Endothelial cell of umbilical vein (primary cell): ENCODE data around the gene TBX1. TPM values are rescaled to one million over a fixed set of nuclear protein-coding genes. Genes with fewer than 3 reads are reported as not detected.

Experiments used
- BruUV-seq: library from RNA; stranded (reverse); fragments of 400-500 nt; replicated peaks from 2 replicates; lab custom pipeline; 2021; lab: Mats Ljungman, UMichigan
- CTCF ChIA-PET: fragments of 300-600, 350-600 bp; sonication (Branson Sonifier 250); formaldehyde crosslinking; loops from one replicate; lab custom pipeline; 2021; ENCODE audit warnings: antibody characterized with exemption, inconsistent platforms; lab: Charles Lee
- POLR2A ChIA-PET: fragments of 300-600, 350-600 bp; sonication (Branson Sonifier 250); formaldehyde crosslinking; loops from one replicate; lab custom pipeline; 2021; ENCODE audit warnings: antibody characterized with exemption, inconsistent platforms; lab: Charles Lee
- DNase-seq: peaks from one replicate; pipeline ENCODE4 v3.0.0-alpha.2; 2011; ENCODE audit warnings: low read depth, low spot score
- FAIRE-seq: peaks from 2 replicates; lab custom pipeline; 2011; peaks lifted over from hg19 to GRCh38; lab: Jason Lieb, UNC
- H2AFZ ChIP-seq: 2 replicates; pipeline ENCODE4 v1.6.0; 2012; ENCODE audit warnings: low read depth, low read length, control low read depth, inconsistent platforms
- H3K27ac ChIP-seq: 2 replicates; pipeline ENCODE4 v1.5.1; 2011; ENCODE audit warnings: low read depth, mild to moderate bottlenecking, control low read depth, low read length, moderate library complexity; ENCODE audit not compliant: insufficient read depth
- H3K27me3 ChIP-seq, 2 experiments: 2 replicates each; pipeline versions ENCODE4 v1.6.0 to v1.6.1; 2011; ENCODE audit warnings: low read length in 2 of 2, mixed read lengths in 1 of 2; ENCODE audit not compliant: control insufficient read depth in 2 of 2, insufficient read depth in 2 of 2
- H3K36me3 ChIP-seq, 2 experiments: 2 replicates in 1 of 2; 3 replicates in 1 of 2; pipeline ENCODE4 v1.5.1; 2011; ENCODE audit warnings: low read length in 2 of 2, mild to moderate bottlenecking in 1 of 2, moderate library complexity in 1 of 2; ENCODE audit not compliant: control insufficient read depth in 2 of 2, insufficient read depth in 2 of 2; ENCODE audit errors: extremely low read depth in 1 of 2
- H3K4me1 ChIP-seq: 3 replicates; pipeline ENCODE4 v1.5.1; 2011; ENCODE audit warnings: mild to moderate bottlenecking, low read length; ENCODE audit not compliant: control insufficient read depth, insufficient read depth; ENCODE audit errors: extremely low read depth
- H3K4me2 ChIP-seq: 2 replicates; pipeline ENCODE4 v1.6.1; 2011; ENCODE audit warnings: low read length, control low read depth, mixed read lengths; ENCODE audit not compliant: insufficient read depth
- H3K4me3 ChIP-seq, 3 experiments: fragments of 200-600 bp in 1 of 3; sonication (generic), shearing (Covaris generic) in 1 of 3; replicated peaks in 1 of 3; 2 replicates each; pipeline ENCODE4 v1.5.1; 2011 to 2016; ENCODE audit warnings: control low read depth in 3 of 3, low read length in 3 of 3, mild to moderate bottlenecking in 2 of 3, inconsistent platforms in 1 of 3, low read depth in 1 of 3, moderate library complexity in 1 of 3; ENCODE audit not compliant: insufficient read depth in 1 of 3
- H3K79me2 ChIP-seq: 2 replicates; pipeline ENCODE4 v1.6.0; 2012; ENCODE audit warnings: low read length, inconsistent platforms; ENCODE audit not compliant: control insufficient read depth, insufficient read depth
- H3K9ac ChIP-seq: replicated peaks from 2 replicates; pipeline ENCODE3; 2011; ENCODE audit warnings: low read length, control low read depth; ENCODE audit not compliant: insufficient read depth; ENCODE audit errors: extremely low read depth
- H3K9me1 ChIP-seq: replicated peaks from 3 replicates; pipeline ENCODE4 v1.6.0; 2011; ENCODE audit warnings: mild to moderate bottlenecking, low read length; ENCODE audit not compliant: control insufficient read depth, insufficient read depth; ENCODE audit errors: extremely low read depth
- H3K9me3 ChIP-seq: replicated peaks from 2 replicates; pipeline ENCODE4 v1.5.1; 2012; ENCODE audit warnings: low read length, inconsistent platforms; ENCODE audit not compliant: control insufficient read depth, insufficient read depth
- H4K20me1 ChIP-seq: replicated peaks from 2 replicates; pipeline ENCODE3; 2011; ENCODE audit warnings: mild to moderate bottlenecking, low read length; ENCODE audit not compliant: control insufficient read depth, insufficient read depth; ENCODE audit errors: extremely low read depth
- CTCF ChIP-seq, 2 donors: IDR thresholded peaks; 1 replicate in 1 of 2; 2 replicates in 1 of 2; pipeline ENCODE4 v1.5.1; 2011; ENCODE audit warnings: low read length in 2 of 2, mild to moderate bottlenecking in 2 of 2, moderate library complexity in 2 of 2, control low read depth in 1 of 2, inconsistent platforms in 1 of 2, low read depth in 1 of 2; ENCODE audit not compliant: insufficient read depth in 1 of 2; ENCODE audit errors: extremely low read depth in 1 of 2
- EZH2 ChIP-seq: IDR thresholded peaks from 2 replicates; pipeline ENCODE4 v1.6.1; 2012; ENCODE audit warnings: borderline replicate concordance, low read depth, mild to moderate bottlenecking, moderate library complexity, low read length, inconsistent platforms; ENCODE audit not compliant: severe bottlenecking
- FOS ChIP-seq: IDR thresholded peaks from 2 replicates; pipeline ENCODE4 v1.6.1; 2011; ENCODE audit warnings: mild to moderate bottlenecking, low read length, moderate library complexity, borderline replicate concordance; ENCODE audit not compliant: insufficient read depth
- GATA2 ChIP-seq: IDR thresholded peaks from 2 replicates; pipeline ENCODE4 v1.7.0; 2011; ENCODE audit warnings: low read depth, mild to moderate bottlenecking, moderate library complexity, mixed read lengths, low read length; ENCODE audit not compliant: insufficient read length, insufficient read depth
- JUN ChIP-seq: IDR thresholded peaks from 2 replicates; pipeline ENCODE4 v1.6.1; 2011; ENCODE audit warnings: borderline replicate concordance, low read depth; ENCODE audit not compliant: insufficient read length, insufficient read depth
- MAX ChIP-seq: IDR thresholded peaks from 2 replicates; pipeline ENCODE4 v1.6.1; 2011; ENCODE audit not compliant: insufficient read depth, insufficient read length
- MYC ChIP-seq: IDR thresholded peaks from one replicate; pipeline ENCODE4 v1.6.1; 2011; ENCODE audit warnings: mild to moderate bottlenecking, low read depth, low read length
- POLR2A ChIP-seq: IDR thresholded peaks from 2 replicates; pipeline ENCODE4 v1.6.1; 2012; ENCODE audit warnings: low read depth, mild to moderate bottlenecking, control low read depth, low read length
- POLR2AphosphoS5 ChIP-seq: IDR thresholded peaks from 2 replicates; pipeline ENCODE4 v1.6.1; 2012; ENCODE audit warnings: low read depth, mild to moderate bottlenecking, control low read depth, low read length, moderate library complexity; ENCODE audit not compliant: insufficient read depth
- dilution Hi-C: fragments of 300-500 bp; cut with MboI; formaldehyde crosslinking; loops from one replicate; pipeline ENCODE4 v1.15.0; 2019; ENCODE audit warnings: low sequenced_read_pairs; ENCODE audit not compliant: extremely low pct_ligation_motif_present
- intact Hi-C: fragments of 100-400 bp; cut with micrococcal nuclease; formaldehyde crosslinking; loops from one replicate; pipeline ENCODE4 v1.10.0; 2022
- polyA plus RNA-seq, 4 experiments: library from polyadenylated mRNA; depleted of rRNA in 3 of 4; stranded (reverse) in 3 of 4; unstranded in 1 of 4; fragments of >200 nt; gene quantifications; 2 replicates each; pipeline versions ENCODE4 v1.2.1 to v1.2.3, GENCODE V29; 2011 to 2012; ENCODE audit warnings: missing spikeins in 1 of 4
- total RNA-seq: library from RNA; stranded (reverse); gene quantifications from 2 replicates; pipeline ENCODE4 v1.2.3, GENCODE V29; 2021

TBX1 gene
- total and polyA plus RNA-seq, 2 donors (not counting 3 experiments of a cell fraction or from before 2014, with no cell fraction given), result 11.0 to 30.2 TPM

GRCh38 chr22:19807914-19808872, 47.6 kb downstream of the TBX1 start:
- Histone ChIP-seq H3K4me2 (no peak overlapping the region), H3K27ac (no peak overlapping the region), H3K9me1 (no peaks in the 10 kb centered on the region), H2AFZ (no peak overlapping the region), H3K79me2 (no peaks in the 10 kb centered on the region), H3K27me3 (no peaks in the 10 kb centered on the region), H3K36me3 (no peaks in the 10 kb centered on the region), H3K9me3 (no peaks in the 10 kb centered on the region), H3K4me1 (peaks cover 14% of the 10 kb centered on the region), H4K20me1 (no peaks in the 10 kb centered on the region), H3K9ac (no peak overlapping the region), H3K4me3 (no peak overlapping the region)
- dilution Hi-C loops (no loop called here), intact Hi-C loops (loop anchor here (2.0 kb wide), 2 partner anchors 35 to 37 kb away; no protein-coding TSS in a partner anchor)
- no peak for TF ChIP-seq POLR2A
- no peak for TF ChIP-seq GATA2
- TF ChIP-seq POLR2AphosphoS5, result no peak
- TF ChIP-seq JUN, result no peak
- no peak for TF ChIP-seq MYC
- no peak for TF ChIP-seq FOS
- no peak for TF ChIP-seq EZH2
- no peak for TF ChIP-seq MAX
- TF ChIP-seq CTCF (IDR thresholded peaks at IDR 0.05; ENCODE audit: extremely low read depth in 1 of 2, insufficient read depth in 1 of 2, low read depth in 1 of 2, low read length in 2 of 2), result no peak
- FAIRE-seq, result no peak
- ChIA-PET CTCF (interaction anchor here (0.8 to 2.1 kb wide), 4 partner anchors 52 to 102 kb away, joined by 3 to 9 read pairs (median 3); no protein-coding TSS in a partner anchor), POLR2A (no interaction called here)
- DNase-seq, result no peak
- no TSS peak for BruUV-seq
